Stimulated activated CD8-positive, alpha-beta memory T cell treated with anti-CD3 and anti-CD28 coated beads, Interleukin-7, amount 100 ng/mL, for 4 hours (primary cell): ENCODE measurements around the gene TFAP2D.

Experiments used
- DNase-seq, 2 donors: peaks; one replicate each; pipeline ENCODE4 v3.0.0-alpha.2; 2020; ENCODE audit warnings: low read depth in 2 of 2

Gene TFAP2D

DNA sequence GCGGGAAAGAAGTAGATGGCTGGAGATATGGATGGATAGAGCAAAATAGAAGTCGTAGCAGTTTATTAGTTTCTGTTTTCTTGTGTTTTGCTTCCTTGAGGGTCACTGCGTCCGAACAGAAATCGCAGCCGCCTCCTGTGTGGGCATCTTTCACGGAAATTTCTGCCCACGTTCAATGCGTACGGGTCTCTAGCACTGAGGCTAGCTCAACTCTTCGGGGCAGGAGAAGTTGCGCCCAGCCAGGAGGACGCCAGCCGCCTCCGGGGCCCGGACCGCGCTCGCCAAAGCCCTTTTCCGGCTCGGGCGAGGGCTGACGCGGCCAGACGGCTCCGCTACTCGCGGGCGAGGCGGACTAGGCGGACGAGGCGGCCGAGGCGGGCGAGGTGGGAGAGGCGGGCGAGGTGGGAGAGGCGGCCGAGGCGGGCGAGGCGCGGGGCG is 106.2 kb downstream of the TFAP2D start:
- DNase-seq, result no peak

DNA sequence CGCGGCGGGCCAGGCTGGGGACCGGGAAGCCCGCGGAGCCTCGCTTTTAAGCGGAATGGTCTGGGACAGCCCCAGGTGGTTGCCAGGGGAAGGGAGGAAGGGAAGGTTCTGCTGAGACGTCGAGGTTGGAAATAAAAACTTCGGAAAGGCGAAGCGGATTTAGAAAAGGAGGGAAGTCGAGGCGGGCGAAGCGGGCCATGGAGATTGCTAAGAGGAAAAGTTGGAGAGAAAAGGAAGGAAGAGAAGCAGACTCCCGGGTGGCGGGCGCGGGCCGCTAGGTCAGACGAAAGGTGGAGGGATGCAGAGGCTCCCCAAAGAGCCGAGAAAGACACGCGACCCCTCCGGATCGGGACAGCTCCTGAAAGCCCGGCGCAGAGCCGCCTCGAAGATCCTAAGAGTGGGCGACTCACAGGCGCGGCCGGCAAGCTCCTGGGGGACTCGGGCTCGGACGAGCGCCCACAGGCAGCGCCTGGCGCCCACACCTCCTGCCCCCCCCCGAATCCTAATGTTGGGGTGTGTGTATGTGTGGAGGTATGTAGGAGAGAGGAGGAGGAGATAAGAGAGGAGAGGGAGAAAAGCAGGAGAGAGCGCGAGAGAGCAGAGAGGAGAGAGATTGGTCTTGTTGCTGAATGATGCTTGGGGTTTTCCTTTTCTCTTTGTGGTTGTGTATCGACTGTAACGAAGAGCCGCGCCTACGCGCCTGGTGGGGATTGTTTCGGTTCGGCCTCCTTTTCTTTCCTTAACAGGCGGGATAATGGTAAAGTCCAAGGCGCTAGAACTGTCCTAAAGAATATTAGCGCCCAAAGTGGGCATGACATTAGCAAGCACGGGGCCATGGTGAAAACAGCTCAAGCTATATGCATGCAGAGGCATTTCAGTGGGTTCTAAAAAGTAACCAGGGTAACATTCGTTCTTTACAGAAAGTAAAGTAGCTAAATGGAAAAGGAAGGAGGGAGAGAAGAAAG is 106.9 kb downstream of the TFAP2D start:
- no peak for DNase-seq

DNA sequence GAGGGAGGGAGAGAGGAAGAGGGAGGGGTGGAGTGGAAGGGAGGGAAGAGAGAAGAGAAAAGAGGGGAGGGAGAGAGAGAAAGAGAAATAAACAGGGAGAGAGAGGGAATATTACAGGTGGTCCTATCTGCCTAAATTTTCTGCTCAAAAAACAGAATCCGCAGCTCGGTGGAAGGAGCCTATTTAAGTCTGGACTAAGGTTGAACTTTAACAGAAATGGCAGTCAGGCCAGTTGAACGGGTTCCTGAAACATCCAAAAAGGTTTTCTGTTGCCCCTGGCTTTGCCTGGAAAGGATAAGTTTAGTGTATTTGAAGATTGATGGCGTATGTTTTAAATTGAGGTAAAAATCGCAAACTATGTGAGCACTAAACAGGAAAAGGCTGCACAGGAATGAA is 107.5 kb downstream of the TFAP2D start:
- DNase-seq, result no peak

DNA sequence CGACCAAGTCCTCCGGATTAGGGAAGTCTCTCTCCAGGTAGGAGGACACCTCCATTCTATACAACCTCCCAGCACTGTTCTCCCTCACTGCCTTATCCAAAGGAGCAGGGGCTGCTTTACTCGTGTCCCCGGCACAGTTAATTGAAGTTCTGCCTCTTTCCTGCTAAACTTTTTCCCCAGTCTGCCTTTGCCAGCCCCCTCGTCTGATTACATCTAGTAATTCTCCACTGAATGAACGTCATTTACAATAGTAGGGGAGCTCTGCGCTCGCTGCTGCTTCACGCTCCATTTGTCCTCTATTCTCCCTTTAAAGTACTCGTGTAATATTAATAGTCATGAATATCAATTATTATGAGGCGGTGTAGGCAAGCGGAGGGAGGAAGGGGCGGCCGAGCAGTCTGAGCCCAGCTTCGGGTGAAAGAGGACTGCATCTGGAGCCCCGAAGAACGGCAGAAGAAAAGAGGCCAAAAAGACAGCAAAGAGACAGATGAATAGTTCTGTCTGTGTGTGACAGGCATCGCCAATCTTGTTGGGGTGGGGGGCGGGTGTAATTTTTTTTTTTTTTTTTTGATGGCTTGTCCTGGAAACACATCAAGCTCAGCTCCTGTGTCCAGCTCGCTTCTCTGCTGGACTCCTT is 108.2 kb downstream of the TFAP2D start:
- no peak for DNase-seq

DNA sequence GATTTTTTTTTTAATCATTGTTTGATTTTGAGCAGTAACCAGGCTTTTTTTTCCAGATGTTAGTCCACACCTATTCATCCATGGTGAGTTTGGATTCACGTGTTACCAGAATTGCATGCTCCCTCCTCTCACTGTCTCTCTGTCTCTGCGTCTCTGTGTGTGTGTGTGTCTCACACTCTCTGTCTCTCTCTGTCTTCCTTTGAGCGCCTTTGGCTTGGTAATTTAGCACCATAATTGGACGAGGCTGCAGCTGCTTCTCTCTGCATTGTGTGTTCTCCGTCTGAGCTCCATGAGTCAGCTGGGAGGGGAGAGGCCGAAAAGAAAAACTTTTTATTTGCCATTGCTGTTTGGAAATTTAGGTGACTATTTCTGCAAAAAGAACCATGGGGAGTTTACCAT is 108.8 kb downstream of the TFAP2D start:
- no peak for DNase-seq
